Measurements from ENCODE around the gene TSEN54. TPM values are rescaled to one million over a fixed set of nuclear protein-coding genes. Genes with fewer than 3 reads are reported as not detected.
"Not testable (repeated sequence)": the region's sequence is repeated elsewhere in the genome, so short reads cannot be mapped to it uniquely, and the experiment has no call there.

TSEN54 gene
- total RNA-seq, 1 donor from 2014 or later, result 8.9 TPM

DNA sequence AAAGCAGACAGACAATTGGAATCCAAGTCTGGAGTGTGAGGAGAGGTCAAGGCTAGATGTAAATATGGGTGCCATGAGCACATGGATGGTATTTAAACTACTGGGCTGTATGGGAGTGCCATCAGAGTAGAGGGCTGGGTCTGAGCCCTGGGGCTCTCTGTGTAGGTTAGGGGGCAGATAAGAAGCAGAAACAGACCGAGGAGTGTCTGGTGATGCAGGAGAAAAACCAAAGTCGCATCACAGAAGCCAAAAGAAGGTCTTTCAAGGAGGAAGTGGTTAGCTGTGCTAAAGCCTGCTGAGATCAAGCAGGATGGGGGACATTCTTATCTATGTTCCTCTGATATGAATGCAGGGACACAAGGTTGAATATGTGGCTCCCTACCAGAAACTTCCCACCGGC lies 1.9 kb downstream of the TSEN54 start:
- DNase-seq (ENCODE audit: low read depth in 2 of 2), result no peak

GRCh38 chr17:75518983-75519537 lies 2.7 kb downstream of the TSEN54 start:
- no peak for DNase-seq (ENCODE audit: low read depth in 2 of 2)

DNA sequence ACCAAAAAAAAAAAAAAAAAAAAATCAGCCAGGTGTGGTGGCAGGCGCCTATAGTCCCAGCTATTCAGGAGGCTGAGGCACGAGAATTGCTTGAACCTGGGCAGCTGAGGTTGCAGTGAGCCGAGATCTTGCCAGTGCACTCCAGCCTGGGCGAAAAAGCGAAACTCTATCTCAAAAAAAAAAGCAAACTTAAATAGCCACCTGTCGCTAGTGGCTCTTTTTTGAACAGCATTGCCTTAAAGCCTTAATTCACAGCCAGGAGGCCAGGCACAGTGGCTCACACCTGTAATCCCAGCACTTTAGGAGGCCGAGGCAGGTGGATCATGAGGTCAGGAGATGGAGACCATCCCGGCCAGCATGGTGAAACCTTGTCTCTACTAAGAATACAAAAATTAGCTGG lies 4.1 kb downstream of the TSEN54 start:
- DNase-seq (ENCODE audit: low read depth in 2 of 2), result not testable (repeated sequence)

DNA sequence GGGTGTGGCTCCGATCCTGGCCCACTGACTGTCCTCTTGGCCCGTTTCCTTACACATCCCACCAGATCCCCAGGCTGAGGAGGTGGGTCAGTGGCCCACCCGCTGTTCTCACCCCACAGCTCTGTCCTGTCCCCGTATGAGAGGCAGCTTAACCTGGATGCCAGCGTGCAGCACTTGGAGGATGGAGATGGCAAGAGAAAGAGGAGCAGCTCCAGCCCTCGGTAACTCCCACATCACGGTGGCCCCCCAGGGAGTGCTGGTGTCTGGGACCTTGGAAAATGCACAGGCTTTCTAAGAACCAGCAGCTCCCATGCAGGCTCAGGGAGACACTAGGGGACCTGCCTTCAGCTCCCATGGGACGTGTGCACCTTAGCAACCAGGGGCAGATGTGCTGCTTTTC lies 5.0 kb downstream of the TSEN54 start:
- no peak for DNase-seq (ENCODE audit: low read depth in 2 of 2)

GRCh38 chr17:75521951-75522727 lies 5.8 kb downstream of the TSEN54 start:
- DNase-seq (ENCODE audit: low read depth in 2 of 2), result no peak

- no peak for DNase-seq (ENCODE audit: low read depth in 2 of 2)
These were observed 7.3 kb downstream of the TSEN54 start for GRCh38 chr17:75523647-75524046.

GRCh38 chr17:75524269-75524969 lies 8.1 kb downstream of the TSEN54 start:
- DNase-seq (ENCODE audit: low read depth in 2 of 2), result no peak

- DNase-seq (ENCODE audit: low read depth in 2 of 2), result peak in 1 of 2 donors; percentile 72
These were observed 8.9 kb downstream of the TSEN54 start, which contains the start of gene LLGL2 for GRCh38 chr17:75524970-75525805. LLGL2 (plus strand) TSS chr17:75525697; CDS start chr17:75543427, 17,730 bp downstream.

- DNase-seq (ENCODE audit: low read depth in 2 of 2), result no peak
These were observed 9.7 kb downstream of the TSEN54 start for GRCh38 chr17:75525806-75526554.

DNA sequence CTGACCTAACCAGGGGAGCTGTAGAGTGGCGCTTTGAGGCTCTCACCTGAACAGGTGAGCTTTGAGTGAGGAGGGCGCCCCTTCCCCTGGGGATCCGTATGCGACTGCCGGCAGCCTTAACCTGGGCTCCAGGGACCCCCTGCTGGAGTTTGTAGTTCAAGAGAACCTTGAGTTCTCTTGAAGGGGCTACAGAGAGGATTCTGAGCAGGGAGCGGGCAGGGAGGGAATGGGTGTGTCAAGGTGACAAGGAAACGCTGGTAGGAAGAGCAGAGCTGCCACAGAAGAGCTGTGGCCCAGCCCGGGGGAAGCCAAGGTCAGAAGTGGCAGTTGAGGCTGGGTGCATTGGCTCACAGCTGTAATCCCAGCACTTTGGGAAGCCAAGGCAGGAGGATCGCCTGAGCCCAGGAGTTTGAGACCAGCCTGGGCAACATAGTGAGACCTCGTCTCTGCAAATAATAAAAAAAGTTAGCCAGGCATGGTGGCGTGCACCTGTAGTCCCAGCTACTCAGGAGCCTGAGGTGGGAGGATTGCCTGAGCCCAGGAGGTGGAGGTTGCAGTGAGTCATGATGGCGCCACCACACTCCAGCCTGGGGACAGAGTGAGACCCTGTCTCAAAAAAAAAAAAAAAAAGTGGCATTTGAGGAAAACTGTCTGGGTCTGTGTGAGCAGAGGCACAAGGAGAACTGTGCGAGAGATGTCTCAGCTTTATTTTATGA lies 10.4 kb downstream of the TSEN54 start:
- DNase-seq (ENCODE audit: low read depth in 2 of 2), result no peak

DNA sequence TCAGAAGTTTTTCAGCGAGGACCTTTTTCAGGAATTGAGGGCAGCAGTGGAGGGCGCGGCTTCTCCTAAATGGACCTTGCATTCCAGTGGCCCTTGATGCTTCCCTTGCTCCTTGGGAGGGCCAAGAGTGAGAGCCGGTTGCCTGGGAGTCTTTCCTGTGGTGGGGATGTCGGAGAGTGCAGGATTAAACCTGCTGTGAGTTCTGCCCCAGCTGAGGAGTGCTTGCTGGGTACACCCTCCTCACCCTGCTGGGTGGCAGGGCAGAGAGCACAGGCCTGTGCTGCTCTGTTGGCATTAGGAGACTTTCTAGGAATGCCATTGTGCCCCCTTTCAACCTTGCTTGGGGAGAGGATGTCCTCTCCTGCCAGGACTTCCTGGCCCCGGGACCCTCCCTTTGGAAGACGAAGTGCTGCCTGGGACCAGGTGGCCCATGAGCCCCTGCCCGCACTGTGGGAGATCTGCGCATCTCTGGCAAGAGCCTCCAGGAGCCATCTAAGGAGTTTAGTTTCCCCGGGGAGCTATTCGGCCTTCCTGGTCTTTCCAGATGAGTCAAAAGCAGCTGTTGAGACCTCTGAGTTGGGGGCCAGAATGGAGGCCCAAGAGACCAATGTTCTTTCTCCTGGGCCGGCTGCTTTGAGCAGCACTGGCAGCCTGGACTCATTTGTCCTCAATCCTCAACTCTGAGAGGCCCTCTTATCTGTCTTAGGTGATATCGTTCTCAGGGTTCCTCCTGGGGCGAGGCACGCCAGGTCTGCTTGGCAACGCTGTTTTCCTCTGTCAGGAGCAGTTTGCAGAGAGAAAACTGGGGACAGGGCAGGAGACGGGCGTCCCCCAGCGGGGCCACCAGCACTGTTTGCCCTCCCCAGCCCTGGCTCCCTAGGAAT lies 14.8 kb downstream of the TSEN54 start:
- no peak for DNase-seq (ENCODE audit: low read depth in 2 of 2)

DNA sequence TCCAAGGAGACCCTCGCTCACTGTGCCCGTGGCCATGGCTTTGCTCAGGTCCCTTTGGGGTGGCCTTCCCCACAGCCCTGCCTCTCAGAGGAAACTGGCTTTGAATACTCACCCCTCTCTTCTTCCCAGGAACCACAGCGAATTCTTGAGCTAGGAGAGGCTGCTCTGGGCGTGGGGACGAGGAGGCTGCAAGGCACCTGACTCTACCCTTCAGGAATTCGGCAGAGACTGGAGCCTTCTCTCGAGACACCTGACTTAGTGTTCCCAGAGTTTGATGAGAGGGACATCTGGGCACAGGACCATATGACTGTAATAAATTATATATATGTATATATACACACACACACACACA lies 15.4 kb downstream of the TSEN54 start:
- DNase-seq (ENCODE audit: low read depth in 2 of 2), result no peak

DNA sequence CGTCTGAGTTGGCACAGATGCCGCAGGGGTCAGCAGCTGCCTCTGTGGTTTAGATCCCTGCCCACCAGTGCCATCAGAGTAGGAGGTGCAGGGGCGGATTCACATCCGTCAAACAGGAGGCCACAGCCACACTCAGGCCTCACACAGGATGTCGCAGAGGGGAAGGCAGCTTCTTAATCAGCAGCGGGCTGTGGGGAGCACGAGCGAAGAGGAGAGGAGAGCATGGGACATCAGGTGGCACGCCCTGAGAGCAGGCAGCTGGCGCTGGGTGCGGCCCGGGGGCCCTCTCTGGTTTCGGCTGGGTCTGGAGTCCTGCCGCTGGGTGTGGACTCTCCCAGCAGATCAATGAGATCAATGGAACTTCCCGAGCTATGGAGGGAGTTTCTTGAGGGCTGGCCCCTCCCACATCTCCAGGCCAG lies 18.8 kb downstream of the TSEN54 start:
- no peak for DNase-seq (ENCODE audit: low read depth in 2 of 2)

DNA sequence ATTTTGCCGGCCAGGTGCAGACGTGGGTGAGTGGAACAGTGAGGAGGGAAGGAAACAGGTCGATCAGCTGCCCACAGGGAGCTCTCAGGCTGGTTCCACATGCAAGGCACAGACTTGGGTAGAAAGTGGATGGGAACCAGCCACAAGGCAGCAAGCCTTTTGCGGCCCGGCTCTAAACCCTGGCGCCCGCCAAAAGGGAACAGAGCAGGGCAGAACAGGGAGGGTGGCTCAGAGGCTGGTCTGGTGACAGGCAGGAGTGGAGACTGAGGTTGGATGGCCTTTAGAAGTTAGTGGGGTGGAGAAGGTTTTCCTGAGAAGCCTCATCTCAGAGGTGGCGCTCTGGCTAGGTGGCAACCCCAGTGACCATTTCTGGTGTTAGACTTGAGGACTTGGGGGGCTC lies 19.5 kb downstream of the TSEN54 start:
- DNase-seq (ENCODE audit: low read depth in 2 of 2), result no peak

GRCh38 chr17:75536366-75536765 lies 20.0 kb downstream of the TSEN54 start:
- DNase-seq (ENCODE audit: low read depth in 2 of 2), result no peak

GRCh38 chr17:75539967-75540729 lies 23.8 kb downstream of the TSEN54 start:
- DNase-seq (ENCODE audit: low read depth in 2 of 2), result no peak

- DNase-seq (ENCODE audit: low read depth in 2 of 2), result no peak
These were observed 24.7 kb downstream of the TSEN54 start for GRCh38 chr17:75540923-75541503.

- no peak for DNase-seq (ENCODE audit: low read depth in 2 of 2)
These were observed 25.9 kb downstream of the TSEN54 start for GRCh38 chr17:75542229-75542628.
